Measurements from ENCODE around the gene RPL18A. TPM values are rescaled to one million over a fixed set of nuclear protein-coding genes. Genes with fewer than 3 reads are reported as not detected.
"Not testable (repeated sequence)": the region's sequence is repeated elsewhere in the genome, so short reads cannot be mapped to it uniquely, and the experiment has no call there.

RPL18A gene
- total RNA-seq, 1 donor from 2014 or later, result 1,909 TPM

DNA sequence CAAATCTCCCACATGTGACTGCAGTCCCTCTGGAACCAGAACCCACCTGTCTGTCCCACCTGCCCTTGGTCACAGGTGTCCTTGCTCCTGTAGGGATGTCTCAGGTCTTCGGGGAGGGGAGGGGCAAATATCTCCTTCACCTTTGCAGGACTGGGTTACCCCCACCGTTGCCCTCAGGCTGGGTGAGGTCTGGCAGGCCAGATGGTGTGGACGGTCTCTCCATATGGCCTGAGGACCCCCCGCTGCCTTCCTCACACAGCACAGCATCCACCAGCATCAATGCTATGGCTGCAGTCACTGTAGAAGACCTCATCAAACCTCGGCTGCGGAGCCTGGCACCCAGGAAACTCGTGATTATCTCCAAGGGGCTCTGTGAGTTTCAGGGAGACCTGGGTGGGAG is 22.0 kb downstream of the RPL18A start:
- TF ChIP-seq EZH2 (IDR thresholded peaks at IDR 0.05; ENCODE audit: insufficient read depth, low read length), result no peak
- TF ChIP-seq, protein P1, sequence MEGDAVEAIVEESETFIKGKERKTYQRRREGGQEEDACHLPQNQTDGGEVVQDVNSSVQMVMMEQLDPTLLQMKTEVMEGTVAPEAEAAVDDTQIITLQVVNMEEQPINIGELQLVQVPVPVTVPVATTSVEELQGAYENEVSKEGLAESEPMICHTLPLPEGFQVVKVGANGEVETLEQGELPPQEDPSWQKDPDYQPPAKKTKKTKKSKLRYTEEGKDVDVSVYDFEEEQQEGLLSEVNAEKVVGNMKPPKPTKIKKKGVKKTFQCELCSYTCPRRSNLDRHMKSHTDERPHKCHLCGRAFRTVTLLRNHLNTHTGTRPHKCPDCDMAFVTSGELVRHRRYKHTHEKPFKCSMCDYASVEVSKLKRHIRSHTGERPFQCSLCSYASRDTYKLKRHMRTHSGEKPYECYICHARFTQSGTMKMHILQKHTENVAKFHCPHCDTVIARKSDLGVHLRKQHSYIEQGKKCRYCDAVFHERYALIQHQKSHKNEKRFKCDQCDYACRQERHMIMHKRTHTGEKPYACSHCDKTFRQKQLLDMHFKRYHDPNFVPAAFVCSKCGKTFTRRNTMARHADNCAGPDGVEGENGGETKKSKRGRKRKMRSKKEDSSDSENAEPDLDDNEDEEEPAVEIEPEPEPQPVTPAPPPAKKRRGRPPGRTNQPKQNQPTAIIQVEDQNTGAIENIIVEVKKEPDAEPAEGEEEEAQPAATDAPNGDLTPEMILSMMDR (IDR thresholded peaks at IDR 0.05; ENCODE audit: insufficient read depth, low read depth, low read length), result no peak
- H3K27ac Mint-ChIP-seq (ENCODE audit: unreplicated experiment), result no peak overlapping the region
- H3K9me3 Mint-ChIP-seq (ENCODE audit: unreplicated experiment), result no peaks in the 10 kb centered on the region
- H3K9ac ChIP-seq (ENCODE audit: low read length), result no peak overlapping the region
- H3K4me3 ChIP-seq (ENCODE audit: insufficient read depth, low read depth, low read length), result no peak overlapping the region
- no peaks in the 10 kb centered on the region for H3K4me1 ChIP-seq (ENCODE audit: insufficient read depth, low read length)
- FAIRE-seq (no peak), DNase-seq (ENCODE audit: low read depth) (no peak)
- H3K27me3 ChIP-seq (ENCODE audit: insufficient read depth, low read length), result no peaks in the 10 kb centered on the region
- H3K27ac ChIP-seq (ENCODE audit: low read depth, low read length), result no peak overlapping the region
- no peak overlapping the region for H3K4me3 Mint-ChIP-seq (ENCODE audit: unreplicated experiment)
- no peak overlapping the region for H3K4me2 ChIP-seq (ENCODE audit: low read length)
- H3K9me3 ChIP-seq (ENCODE audit: insufficient read depth, low read depth, low read length), result no peaks in the 10 kb centered on the region
- H3K4me1 Mint-ChIP-seq (ENCODE audit: low read depth, unreplicated experiment), result no peaks in the 10 kb centered on the region
- H3K36me3 Mint-ChIP-seq (ENCODE audit: low read depth, unreplicated experiment), result no peaks in the 10 kb centered on the region
- H3K36me3 ChIP-seq (ENCODE audit: insufficient read depth, low read length), result no peaks in the 10 kb centered on the region
- H2AFZ ChIP-seq (ENCODE audit: low read depth, low read length), result no peak overlapping the region
- no peaks in the 10 kb centered on the region for H3K79me2 ChIP-seq (ENCODE audit: insufficient read depth, low read length)
- H4K20me1 ChIP-seq (ENCODE audit: insufficient read depth, low read length), result no peaks in the 10 kb centered on the region
- peaks cover 17% of the 10 kb centered on the region for H3K27me3 Mint-ChIP-seq (ENCODE audit: low read depth, unreplicated experiment)

DNA sequence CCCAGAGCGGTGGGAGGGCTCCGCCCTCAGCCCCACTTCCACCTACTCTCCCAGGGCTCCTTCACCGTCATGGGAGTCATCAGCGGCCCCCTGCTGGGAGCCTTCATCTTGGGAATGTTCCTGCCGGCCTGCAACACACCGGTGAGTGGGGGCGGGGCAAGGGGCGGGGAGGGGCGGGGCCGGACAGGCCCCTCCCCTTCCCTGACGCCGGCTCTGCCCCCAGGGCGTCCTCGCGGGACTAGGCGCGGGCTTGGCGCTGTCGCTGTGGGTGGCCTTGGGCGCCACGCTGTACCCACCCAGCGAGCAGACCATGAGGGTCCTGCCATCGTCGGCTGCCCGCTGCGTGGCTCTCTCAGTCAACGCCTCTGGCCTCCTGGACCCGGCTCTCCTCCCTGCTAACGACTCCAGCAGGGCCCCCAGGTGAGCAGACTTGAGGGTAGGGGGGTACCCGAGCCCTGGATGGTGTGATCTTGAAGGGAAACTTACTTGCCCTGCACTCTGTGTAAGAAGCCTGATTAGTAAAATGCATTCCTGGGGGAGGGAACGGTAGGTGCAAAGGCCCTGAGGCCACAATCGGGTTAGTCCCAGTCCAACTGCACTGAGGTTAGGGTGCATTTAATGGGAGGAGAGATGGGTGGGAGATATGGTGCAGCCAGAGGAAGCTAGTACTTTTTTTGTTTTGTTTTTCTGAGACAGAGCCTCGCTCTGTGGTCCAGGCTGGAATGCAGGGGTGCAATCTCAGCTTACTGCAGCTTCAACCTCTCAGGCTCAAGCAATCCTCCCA is 24.1 kb downstream of the RPL18A start:
- Histone ChIP-seq H3K79me2 (ENCODE audit: insufficient read depth, low read length) (no peaks in the 10 kb centered on the region), H3K36me3 (ENCODE audit: insufficient read depth, low read length) (no peaks in the 10 kb centered on the region), H4K20me1 (ENCODE audit: insufficient read depth, low read length) (no peaks in the 10 kb centered on the region), H3K4me3 (ENCODE audit: insufficient read depth, low read depth, low read length) (no peak overlapping the region), H3K9ac (ENCODE audit: low read length) (no peak overlapping the region), H3K27me3 (ENCODE audit: insufficient read depth, low read length) (no peaks in the 10 kb centered on the region), H3K4me2 (ENCODE audit: low read length) (no peak overlapping the region), H3K27ac (ENCODE audit: low read depth, low read length) (no peak overlapping the region), H3K9me3 (ENCODE audit: insufficient read depth, low read depth, low read length) (no peaks in the 10 kb centered on the region), H3K4me1 (ENCODE audit: insufficient read depth, low read length) (no peaks in the 10 kb centered on the region), H2AFZ (ENCODE audit: low read depth, low read length) (no peak overlapping the region)
- FAIRE-seq, result no peak
- Mint-ChIP-seq H3K36me3 (ENCODE audit: low read depth, unreplicated experiment) (no peaks in the 10 kb centered on the region), H3K27ac (ENCODE audit: unreplicated experiment) (no peak overlapping the region), H3K27me3 (ENCODE audit: low read depth, unreplicated experiment) (peaks cover 21% of the 10 kb centered on the region), H3K4me1 (ENCODE audit: low read depth, unreplicated experiment) (no peaks in the 10 kb centered on the region), H3K9me3 (ENCODE audit: unreplicated experiment) (no peaks in the 10 kb centered on the region), H3K4me3 (ENCODE audit: unreplicated experiment) (no peak overlapping the region)
- TF ChIP-seq EZH2 (IDR thresholded peaks at IDR 0.05; ENCODE audit: insufficient read depth, low read length), result no peak
- TF ChIP-seq, protein P1 (IDR thresholded peaks at IDR 0.05; ENCODE audit: insufficient read depth, low read depth, low read length), result no peak
- DNase-seq (ENCODE audit: low read depth), result no peak

- no peaks in the 10 kb centered on the region for H4K20me1 ChIP-seq (ENCODE audit: insufficient read depth, low read length)
- H3K9ac ChIP-seq (ENCODE audit: low read length), result no peak overlapping the region
- no peak for FAIRE-seq
- H3K79me2 ChIP-seq (ENCODE audit: insufficient read depth, low read length), result no peaks in the 10 kb centered on the region
- H3K4me1 Mint-ChIP-seq (ENCODE audit: low read depth, unreplicated experiment), result no peaks in the 10 kb centered on the region
- no peak for DNase-seq (ENCODE audit: low read depth)
- no peak overlapping the region for H3K4me3 ChIP-seq (ENCODE audit: insufficient read depth, low read depth, low read length)
- peaks cover 27% of the 10 kb centered on the region for H3K27me3 Mint-ChIP-seq (ENCODE audit: low read depth, unreplicated experiment)
- H3K36me3 ChIP-seq (ENCODE audit: insufficient read depth, low read length), result no peaks in the 10 kb centered on the region
- no peak for TF ChIP-seq EZH2 (IDR thresholded peaks at IDR 0.05; ENCODE audit: insufficient read depth, low read length)
- TF ChIP-seq, protein P1 (IDR thresholded peaks at IDR 0.05; ENCODE audit: insufficient read depth, low read depth, low read length), result no peak
- H3K27ac ChIP-seq (ENCODE audit: low read depth, low read length), result no peak overlapping the region
- H3K27me3 ChIP-seq (ENCODE audit: insufficient read depth, low read length), result no peaks in the 10 kb centered on the region
- no peaks in the 10 kb centered on the region for H3K36me3 Mint-ChIP-seq (ENCODE audit: low read depth, unreplicated experiment)
- no peak overlapping the region for H2AFZ ChIP-seq (ENCODE audit: low read depth, low read length)
- no peaks in the 10 kb centered on the region for H3K4me1 ChIP-seq (ENCODE audit: insufficient read depth, low read length)
- no peak overlapping the region for H3K4me3 Mint-ChIP-seq (ENCODE audit: unreplicated experiment)
- no peaks in the 10 kb centered on the region for H3K9me3 Mint-ChIP-seq (ENCODE audit: unreplicated experiment)
- H3K27ac Mint-ChIP-seq (ENCODE audit: unreplicated experiment), result no peak overlapping the region
- no peaks in the 10 kb centered on the region for H3K9me3 ChIP-seq (ENCODE audit: insufficient read depth, low read depth, low read length)
- no peak overlapping the region for H3K4me2 ChIP-seq (ENCODE audit: low read length)
Measured at GRCh38 chr19:17886515-17886914, 26.8 kb downstream of the RPL18A start.

DNA sequence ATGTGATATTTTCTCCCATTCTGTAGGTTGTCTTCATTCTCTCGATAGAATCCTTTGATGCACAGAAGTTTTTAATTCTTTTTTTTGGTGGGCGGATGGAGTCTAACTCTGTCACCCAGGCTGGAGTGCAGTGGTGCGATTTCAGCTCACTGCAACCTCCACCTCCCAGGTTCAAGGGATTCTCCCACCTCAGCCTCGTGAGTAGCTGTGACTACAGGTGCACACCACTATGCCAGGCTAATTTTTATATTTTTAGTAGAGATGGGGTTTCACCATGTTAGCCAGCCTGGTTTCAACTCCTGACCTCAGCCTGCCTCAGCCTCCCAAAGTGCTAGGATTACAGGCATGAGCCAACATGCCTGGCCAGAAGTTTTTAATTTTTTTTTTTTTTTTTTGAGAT is 27.5 kb downstream of the RPL18A start:
- not testable (repeated sequence) for H3K9ac ChIP-seq (ENCODE audit: low read length); H4K20me1 ChIP-seq (ENCODE audit: insufficient read depth, low read length); H3K4me3 ChIP-seq (ENCODE audit: insufficient read depth, low read depth, low read length); DNase-seq (ENCODE audit: low read depth); H2AFZ ChIP-seq (ENCODE audit: low read depth, low read length); H3K27ac Mint-ChIP-seq (ENCODE audit: unreplicated experiment); H3K4me1 Mint-ChIP-seq (ENCODE audit: low read depth, unreplicated experiment); H3K9me3 Mint-ChIP-seq (ENCODE audit: unreplicated experiment); H3K4me3 Mint-ChIP-seq (ENCODE audit: unreplicated experiment); H3K4me2 ChIP-seq (ENCODE audit: low read length); H3K79me2 ChIP-seq (ENCODE audit: insufficient read depth, low read length); H3K36me3 Mint-ChIP-seq (ENCODE audit: low read depth, unreplicated experiment); FAIRE-seq; H3K27me3 ChIP-seq (ENCODE audit: insufficient read depth, low read length); H3K36me3 ChIP-seq (ENCODE audit: insufficient read depth, low read length); H3K9me3 ChIP-seq (ENCODE audit: insufficient read depth, low read depth, low read length); H3K4me1 ChIP-seq (ENCODE audit: insufficient read depth, low read length); H3K27ac ChIP-seq (ENCODE audit: low read depth, low read length)
- peaks cover 33% of the 10 kb centered on the region for H3K27me3 Mint-ChIP-seq (ENCODE audit: low read depth, unreplicated experiment)

All from astrocyte (in vitro differentiated cells and primary cell).